HCT116 (cell line): ENCODE results near the gene ZSCAN16. TPM values are rescaled to one million over a fixed set of nuclear protein-coding genes. Genes with fewer than 3 reads are reported as not detected.

Experiments used
- ATAC-seq: fragments of 200-7000 bp; cut with Tn5 transposase; 2 replicates; pipeline ENCODE4 v1.9.1; 2020; ENCODE audit warnings: mild to moderate bottlenecking, moderate library complexity
- BruUV-seq: library from RNA; stranded (reverse); fragments of 400-500 nt; replicated peaks from 2 replicates; lab custom pipeline; 2021; lab: Mats Ljungman, UMichigan
- CTCF ChIA-PET: fragments of 300-600 bp; sonication (Branson Sonifier 250); formaldehyde crosslinking; loops from one replicate; lab custom pipeline; 2021; ENCODE audit warnings: antibody characterized with exemption; lab: Charles Lee
- POLR2A ChIA-PET: fragments of 300-600, 350-600 bp; sonication (Branson Sonifier 250); formaldehyde crosslinking; loops from one replicate; lab custom pipeline; 2021; ENCODE audit warnings: antibody characterized with exemption; lab: Charles Lee
- RAD21 ChIA-PET, 2 experiments: fragments of 300-600 bp; sonication (Branson Sonifier 250); formaldehyde crosslinking; loops; one replicate each; lab custom pipeline; 2023; ENCODE audit warnings: low total read pairs in 2 of 2; ENCODE audit not compliant: uncharacterized antibody in 2 of 2, unreplicated experiment in 2 of 2, low non-redundant PET in 1 of 2; lab: Charles Lee
- DNase-seq: peaks from one replicate; pipeline ENCODE4 v3.0.0-alpha.2; 2010; ENCODE audit warnings: low read depth, low spot score
- H2AFZ ChIP-seq: fragments of 200-600 bp; shearing (Covaris generic), sonication (generic); 2 replicates; pipeline ENCODE4 v1.6.1; 2017; ENCODE audit warnings: low read depth, mixed run types, mixed read lengths, antibody characterized with exemption, low read length; ENCODE audit not compliant: poor library complexity, severe bottlenecking
- H3K27ac ChIP-seq: 2 replicates; pipeline ENCODE4 v1.5.1; 2012; ENCODE audit warnings: low read depth, low read length
- H3K27me3 ChIP-seq: fragments of 200-600 bp; sonication (generic); 2 replicates; pipeline ENCODE4 v1.6.1; 2016; ENCODE audit warnings: mixed run types, low read length, mixed read lengths; ENCODE audit not compliant: insufficient read depth
- H3K36me3 ChIP-seq, 2 experiments: fragments of 200-500 bp in 1 of 2; fragments of 200-600 bp in 1 of 2; sonication (Bioruptor generic) in 1 of 2; sonication (generic) in 1 of 2; 2 replicates each; pipeline versions ENCODE4 v1.5.1 to v1.6.1; 2014 to 2016; ENCODE audit warnings: low read length in 2 of 2, inconsistent platforms in 1 of 2, mixed read lengths in 1 of 2, mixed run types in 1 of 2; ENCODE audit not compliant: insufficient read depth in 2 of 2, control insufficient read depth in 1 of 2
- H3K4me1 ChIP-seq, 2 experiments: fragments of 200-600 bp in 1 of 2; sonication (generic) in 1 of 2; 2 replicates each; pipeline versions ENCODE4 v1.5.1 to v1.6.1; 2012 to 2017; ENCODE audit warnings: low read length in 2 of 2, inconsistent platforms in 1 of 2, mild to moderate bottlenecking in 1 of 2, mixed read lengths in 1 of 2, mixed run types in 1 of 2, moderate library complexity in 1 of 2; ENCODE audit not compliant: insufficient read depth in 2 of 2, control insufficient read depth in 1 of 2
- H3K4me2 ChIP-seq: fragments of 200-600 bp; sonication (generic); 2 replicates; pipeline ENCODE4 v1.6.1; 2017; ENCODE audit warnings: mixed run types, low read length, mixed read lengths
- H3K4me3 ChIP-seq, 2 experiments: fragments of 200-600 bp in 1 of 2; sonication (generic) in 1 of 2; replicated peaks in 1 of 2; 2 replicates each; pipeline ENCODE4 v1.5.1; 2011 to 2016; ENCODE audit warnings: low read length in 2 of 2, control low read depth in 1 of 2, low read depth in 1 of 2, mild to moderate bottlenecking in 1 of 2, mixed read lengths in 1 of 2, mixed run types in 1 of 2
- H3K79me2 ChIP-seq: fragments of 200-600 bp; sonication (generic); 2 replicates; pipeline ENCODE4 v1.6.1; 2017; ENCODE audit warnings: mild to moderate bottlenecking, mixed run types, low read length, moderate library complexity, mixed read lengths; ENCODE audit not compliant: insufficient read depth
- H3K9ac ChIP-seq: fragments of 200-600 bp; sonication (generic); 2 replicates; pipeline ENCODE4 v1.6.1; 2016; ENCODE audit warnings: low read length, mixed read lengths
- H3K9me2 ChIP-seq: fragments of 200-600 bp; sonication (generic), shearing (Covaris generic); 2 replicates; pipeline ENCODE4 v1.6.1; 2017; ENCODE audit warnings: mixed run types, mild to moderate bottlenecking, moderate library complexity; ENCODE audit not compliant: insufficient read depth
- H3K9me3 ChIP-seq, 2 experiments: fragments of 200-500 bp in 1 of 2; fragments of 200-600 bp in 1 of 2; sonication (Bioruptor generic) in 1 of 2; sonication (generic) in 1 of 2; 2 replicates each; pipeline ENCODE4 v1.6.1; 2014 to 2017; ENCODE audit warnings: low read length in 2 of 2, mixed read lengths in 2 of 2, inconsistent platforms in 1 of 2, low read depth in 1 of 2, mild to moderate bottlenecking in 1 of 2, mixed run types in 1 of 2, moderate library complexity in 1 of 2; ENCODE audit not compliant: control insufficient read depth in 1 of 2, insufficient read depth in 1 of 2
- H4K20me1 ChIP-seq: fragments of 200-600 bp; sonication (generic), shearing (Covaris generic); 2 replicates; pipeline ENCODE4 v1.6.1; 2017; ENCODE audit warnings: mixed run types, mild to moderate bottlenecking, moderate library complexity; ENCODE audit not compliant: insufficient read depth
- CBX3 ChIP-seq: IDR thresholded peaks from 2 replicates; pipeline ENCODE4 v1.6.1; 2012; ENCODE audit warnings: low read depth
- CEBPB ChIP-seq: IDR thresholded peaks from 2 replicates; pipeline ENCODE4 v1.6.1; 2012; ENCODE audit warnings: low read depth
- ELF1 ChIP-seq: IDR thresholded peaks from 2 replicates; pipeline ENCODE4 v1.6.1; 2012; ENCODE audit warnings: low read depth, borderline replicate concordance
- FOSL1 ChIP-seq: IDR thresholded peaks from 2 replicates; pipeline ENCODE4 v1.6.1; 2012; ENCODE audit warnings: low read depth
- RAD21 ChIP-seq: IDR thresholded peaks from 2 replicates; pipeline ENCODE4 v1.6.1; 2012; ENCODE audit warnings: low read depth, mild to moderate bottlenecking
- TCF7L2 ChIP-seq: IDR thresholded peaks from 2 replicates; pipeline ENCODE4 v1.7.0; 2011; ENCODE audit warnings: borderline replicate concordance, inconsistent platforms; ENCODE audit not compliant: insufficient read depth, insufficient read length; ENCODE audit errors: extremely low read depth
- YY1 ChIP-seq: IDR thresholded peaks from 2 replicates; pipeline ENCODE4 v1.6.1; 2011; ENCODE audit warnings: low read length, low read depth, moderate library complexity, mild to moderate bottlenecking; ENCODE audit not compliant: insufficient replicate concordance; ENCODE audit errors: extremely low read depth
- intact Hi-C: fragments of 100-400 bp; cut with micrococcal nuclease; formaldehyde crosslinking; loops from 2 replicates; pipeline ENCODE4 v1.10.0; 2022
- total RNA-seq: library from RNA; stranded (reverse); gene quantifications from one replicate; pipeline ENCODE4 v1.2.1, GENCODE V29; 2021; ENCODE audit not compliant: unreplicated experiment
- TF ChIP-seq, protein P1 (sequence below): IDR thresholded peaks from 2 replicates; pipeline ENCODE4 v1.6.1; 2012
- TF ChIP-seq, protein P2 (sequence below): IDR thresholded peaks from 2 replicates; pipeline ENCODE4 v1.6.1; 2011; ENCODE audit warnings: mild to moderate bottlenecking, low read length, moderate library complexity; ENCODE audit not compliant: insufficient replicate concordance; ENCODE audit errors: extremely low read depth
- TF ChIP-seq, protein P3 (sequence below): IDR thresholded peaks from 2 replicates; pipeline ENCODE4 v1.6.1; 2012; ENCODE audit warnings: low read depth
- TF ChIP-seq, protein P4 (sequence below): IDR thresholded peaks from 2 replicates; pipeline ENCODE4 v1.6.1; 2012

The ZSCAN16 gene
- total RNA-seq, 1 experiment from 2014 or later: 5.0 TPM

DNA sequence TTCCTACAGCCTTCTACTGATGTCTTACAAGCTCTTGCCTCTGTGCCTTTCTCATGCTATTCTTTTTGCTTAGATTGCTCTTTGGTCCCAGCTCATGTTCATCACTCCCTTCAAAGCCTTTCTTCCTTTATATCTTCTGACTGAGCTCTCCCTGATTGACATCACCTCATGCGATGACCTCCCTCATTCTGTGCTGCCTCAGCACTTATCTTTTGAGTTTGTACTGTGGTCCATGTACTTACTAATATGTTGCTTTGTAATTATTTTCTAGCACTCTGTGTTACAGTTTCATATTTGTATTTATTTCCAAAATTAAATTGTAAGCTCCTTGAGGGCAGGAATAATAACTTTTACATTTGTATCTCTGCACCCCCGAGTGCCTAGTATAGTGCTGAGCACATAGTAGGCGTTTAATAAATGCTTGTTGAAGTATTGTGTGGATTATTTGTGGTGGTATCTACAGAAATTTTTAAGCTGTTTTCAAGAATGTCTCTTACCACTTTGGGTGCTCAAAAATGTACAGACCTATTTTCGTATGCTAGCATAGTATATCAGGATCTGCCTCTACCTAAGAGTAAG, 34.7 kb downstream of the ZSCAN16 start:
- H3K4me3 ChIP-seq: no peak overlapping the region
- H3K9ac ChIP-seq: no peak overlapping the region
- POLR2A ChIA-PET: no interaction called here
- H3K9me2 ChIP-seq: no peaks in the 10 kb centered on the region
- no peaks in the 10 kb centered on the region for H3K9me3 ChIP-seq
- TF ChIP-seq, protein P1, sequence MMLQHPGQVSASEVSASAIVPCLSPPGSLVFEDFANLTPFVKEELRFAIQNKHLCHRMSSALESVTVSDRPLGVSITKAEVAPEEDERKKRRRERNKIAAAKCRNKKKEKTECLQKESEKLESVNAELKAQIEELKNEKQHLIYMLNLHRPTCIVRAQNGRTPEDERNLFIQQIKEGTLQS: no peak
- TF ChIP-seq TCF7L2: no peak
- TF ChIP-seq CBX3: no peak
- TF ChIP-seq, protein P2, sequence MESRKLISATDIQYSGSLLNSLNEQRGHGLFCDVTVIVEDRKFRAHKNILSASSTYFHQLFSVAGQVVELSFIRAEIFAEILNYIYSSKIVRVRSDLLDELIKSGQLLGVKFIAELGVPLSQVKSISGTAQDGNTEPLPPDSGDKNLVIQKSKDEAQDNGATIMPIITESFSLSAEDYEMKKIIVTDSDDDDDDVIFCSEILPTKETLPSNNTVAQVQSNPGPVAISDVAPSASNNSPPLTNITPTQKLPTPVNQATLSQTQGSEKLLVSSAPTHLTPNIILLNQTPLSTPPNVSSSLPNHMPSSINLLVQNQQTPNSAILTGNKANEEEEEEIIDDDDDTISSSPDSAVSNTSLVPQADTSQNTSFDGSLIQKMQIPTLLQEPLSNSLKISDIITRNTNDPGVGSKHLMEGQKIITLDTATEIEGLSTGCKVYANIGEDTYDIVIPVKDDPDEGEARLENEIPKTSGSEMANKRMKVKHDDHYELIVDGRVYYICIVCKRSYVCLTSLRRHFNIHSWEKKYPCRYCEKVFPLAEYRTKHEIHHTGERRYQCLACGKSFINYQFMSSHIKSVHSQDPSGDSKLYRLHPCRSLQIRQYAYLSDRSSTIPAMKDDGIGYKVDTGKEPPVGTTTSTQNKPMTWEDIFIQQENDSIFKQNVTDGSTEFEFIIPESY: no peak
- TF ChIP-seq CEBPB: no peak
- no peak for TF ChIP-seq YY1
- TF ChIP-seq RAD21: no peak
- no peak for TF ChIP-seq ELF1
- no peak for TF ChIP-seq FOSL1
- TF ChIP-seq, protein P3, sequence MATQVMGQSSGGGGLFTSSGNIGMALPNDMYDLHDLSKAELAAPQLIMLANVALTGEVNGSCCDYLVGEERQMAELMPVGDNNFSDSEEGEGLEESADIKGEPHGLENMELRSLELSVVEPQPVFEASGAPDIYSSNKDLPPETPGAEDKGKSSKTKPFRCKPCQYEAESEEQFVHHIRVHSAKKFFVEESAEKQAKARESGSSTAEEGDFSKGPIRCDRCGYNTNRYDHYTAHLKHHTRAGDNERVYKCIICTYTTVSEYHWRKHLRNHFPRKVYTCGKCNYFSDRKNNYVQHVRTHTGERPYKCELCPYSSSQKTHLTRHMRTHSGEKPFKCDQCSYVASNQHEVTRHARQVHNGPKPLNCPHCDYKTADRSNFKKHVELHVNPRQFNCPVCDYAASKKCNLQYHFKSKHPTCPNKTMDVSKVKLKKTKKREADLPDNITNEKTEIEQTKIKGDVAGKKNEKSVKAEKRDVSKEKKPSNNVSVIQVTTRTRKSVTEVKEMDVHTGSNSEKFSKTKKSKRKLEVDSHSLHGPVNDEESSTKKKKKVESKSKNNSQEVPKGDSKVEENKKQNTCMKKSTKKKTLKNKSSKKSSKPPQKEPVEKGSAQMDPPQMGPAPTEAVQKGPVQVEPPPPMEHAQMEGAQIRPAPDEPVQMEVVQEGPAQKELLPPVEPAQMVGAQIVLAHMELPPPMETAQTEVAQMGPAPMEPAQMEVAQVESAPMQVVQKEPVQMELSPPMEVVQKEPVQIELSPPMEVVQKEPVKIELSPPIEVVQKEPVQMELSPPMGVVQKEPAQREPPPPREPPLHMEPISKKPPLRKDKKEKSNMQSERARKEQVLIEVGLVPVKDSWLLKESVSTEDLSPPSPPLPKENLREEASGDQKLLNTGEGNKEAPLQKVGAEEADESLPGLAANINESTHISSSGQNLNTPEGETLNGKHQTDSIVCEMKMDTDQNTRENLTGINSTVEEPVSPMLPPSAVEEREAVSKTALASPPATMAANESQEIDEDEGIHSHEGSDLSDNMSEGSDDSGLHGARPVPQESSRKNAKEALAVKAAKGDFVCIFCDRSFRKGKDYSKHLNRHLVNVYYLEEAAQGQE: no peak
- TF ChIP-seq, protein P4, sequence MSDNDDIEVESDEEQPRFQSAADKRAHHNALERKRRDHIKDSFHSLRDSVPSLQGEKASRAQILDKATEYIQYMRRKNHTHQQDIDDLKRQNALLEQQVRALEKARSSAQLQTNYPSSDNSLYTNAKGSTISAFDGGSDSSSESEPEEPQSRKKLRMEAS: no peak
- TF ChIP-seq, all 23 proteins: peak for 0
- DNase-seq: no peak
- ChIA-PET RAD21 (no interaction called here), CTCF (no interaction called here)
- H3K4me1 ChIP-seq: no peaks in the 10 kb centered on the region
- peaks cover 19 to 24% of the 10 kb centered on the region in 2 experiments for H3K36me3 ChIP-seq
- no peaks in the 10 kb centered on the region for H4K20me1 ChIP-seq
- no peak overlapping the region for H3K4me2 ChIP-seq
- BruUV-seq: no TSS peak
- no peaks in the 10 kb centered on the region for H3K79me2 ChIP-seq
- no peaks in the 10 kb centered on the region for H3K27me3 ChIP-seq
- no peak overlapping the region for H2AFZ ChIP-seq
- intact Hi-C loops: no loop called here
- ATAC-seq: no peak
- H3K27ac ChIP-seq: no peak overlapping the region
